HL-60 (cell line): ENCODE results near the gene NFATC2IP.

Experiments used
- CTCF ChIP-seq: IDR thresholded peaks from one replicate; pipeline ENCODE4 v1.5.1; 2011; ENCODE audit warnings: low read length, control low read depth, inconsistent platforms; ENCODE audit not compliant: insufficient read depth
- GABPA ChIP-seq: IDR thresholded peaks from 2 replicates; pipeline ENCODE4 v1.6.1; 2012; ENCODE audit warnings: low read depth
- POLR2AphosphoS5 ChIP-seq: IDR thresholded peaks from 2 replicates; pipeline ENCODE4 v1.6.1; 2012; ENCODE audit warnings: low read depth
- REST ChIP-seq: IDR thresholded peaks from 2 replicates; pipeline ENCODE4 v1.6.1; 2012; ENCODE audit warnings: low read depth; ENCODE audit not compliant: insufficient replicate concordance
- SPI1 ChIP-seq: IDR thresholded peaks from 2 replicates; pipeline ENCODE4 v1.6.1; 2012; ENCODE audit warnings: low read depth, mild to moderate bottlenecking, borderline replicate concordance

DNA sequence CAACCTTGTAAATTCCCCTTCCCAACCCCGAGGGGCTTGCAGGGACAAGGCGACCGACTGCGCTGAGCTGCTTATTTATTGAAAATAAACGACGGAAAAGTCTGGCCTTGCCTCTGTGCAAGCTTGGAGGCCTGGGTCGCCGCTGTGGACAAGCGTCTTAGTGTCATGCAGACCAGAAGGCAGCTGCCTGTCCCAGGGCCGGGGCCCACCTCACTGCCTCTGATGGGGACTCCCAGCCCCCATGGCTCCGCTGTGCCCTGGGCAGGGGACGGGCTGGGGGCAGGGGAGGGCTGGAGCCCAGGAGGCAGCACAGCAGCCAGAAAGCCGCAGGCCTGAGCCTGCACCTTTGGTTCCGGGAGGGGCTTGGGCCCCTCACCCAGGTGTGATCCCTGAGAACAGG, 46.4 kb upstream of the NFATC2IP start:
- TF ChIP-seq CTCF (no peak), POLR2AphosphoS5 (no peak), REST (no peak), SPI1 (no peak), GABPA (no peak)
